Measurements from ENCODE around the gene ANXA9.

Gene ANXA9

DNA sequence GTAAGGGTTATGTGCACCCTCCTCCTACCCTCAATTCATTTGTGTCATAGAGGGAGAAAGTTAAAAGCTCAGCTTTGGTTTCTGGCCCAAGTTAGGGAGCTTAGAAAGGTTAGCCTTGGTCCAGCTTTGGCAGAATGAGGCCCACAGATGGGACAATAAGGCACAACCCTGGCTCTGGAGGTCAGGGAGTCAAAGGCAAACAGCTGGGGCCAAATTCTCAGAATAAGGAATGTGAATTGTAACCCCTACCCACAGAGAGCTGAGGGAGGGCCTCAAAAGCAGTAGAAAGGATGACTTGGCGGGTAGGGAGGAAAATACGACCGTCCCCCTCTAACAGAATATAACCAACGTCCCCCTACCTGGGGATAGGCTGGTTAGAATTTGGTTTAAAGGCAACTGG lies 16.5 kb upstream of the ANXA9 start:
- H3K9me3 ChIP-seq (ENCODE audit: control insufficient read depth in 5 of 5, low read length in 5 of 5): no peaks in the 10 kb centered on the region
- no peak overlapping the region for H3K9ac ChIP-seq (ENCODE audit: low read length in 5 of 5)
- peaks cover 18 to 81% (median 80%) of the 10 kb centered on the region in 5 donors for H3K36me3 ChIP-seq (ENCODE audit: control insufficient read depth in 5 of 5, insufficient read depth in 5 of 5, low read length in 5 of 5)
- H3K27ac ChIP-seq (ENCODE audit: low read depth, low read length): no peak overlapping the region
- no peaks in the 10 kb centered on the region for H3K27me3 ChIP-seq (ENCODE audit: control insufficient read depth in 5 of 5, insufficient read depth in 4 of 5, low read length in 5 of 5)
- peaks cover 0 to 14% (median 3%) of the 10 kb centered on the region in 5 donors for H3K4me1 ChIP-seq (ENCODE audit: control insufficient read depth in 5 of 5, insufficient read depth in 5 of 5, low read length in 5 of 5)
- no peak overlapping the region for H3K4me3 ChIP-seq (ENCODE audit: low read depth in 1 of 5, low read length in 5 of 5)

DNA sequence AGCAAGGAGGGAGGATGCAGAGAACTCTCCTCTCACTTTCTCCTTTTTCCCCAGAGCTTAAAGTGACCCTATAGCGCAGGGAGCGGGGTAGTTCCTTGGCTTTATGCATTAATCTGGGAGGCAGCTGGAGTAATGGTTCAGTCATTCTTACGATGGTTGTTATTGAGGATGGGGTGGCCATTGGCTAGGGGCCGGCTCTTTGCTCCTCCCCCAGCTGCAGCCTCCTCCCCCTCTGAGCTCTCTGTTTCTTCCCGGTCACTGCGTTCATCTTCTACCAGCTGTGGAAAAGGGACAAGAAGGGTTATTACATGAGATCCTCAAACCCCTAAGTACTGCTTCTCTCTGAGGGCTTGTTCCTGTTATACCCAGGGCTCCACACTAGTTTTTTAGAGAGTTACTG lies 16.1 kb upstream of the ANXA9 start:
- Histone ChIP-seq H3K27me3 (ENCODE audit: control insufficient read depth in 5 of 5, insufficient read depth in 4 of 5, low read length in 5 of 5) (no peaks in the 10 kb centered on the region), H3K27ac (ENCODE audit: low read depth, low read length) (no peak overlapping the region), H3K4me1 (ENCODE audit: control insufficient read depth in 5 of 5, insufficient read depth in 5 of 5, low read length in 5 of 5) (peaks cover 4 to 18% (median 8%) of the 10 kb centered on the region in 5 donors), H3K36me3 (ENCODE audit: control insufficient read depth in 5 of 5, insufficient read depth in 5 of 5, low read length in 5 of 5) (peaks cover 18 to 77% (median 76%) of the 10 kb centered on the region in 5 donors), H3K4me3 (ENCODE audit: low read depth in 1 of 5, low read length in 5 of 5) (no peak overlapping the region), H3K9me3 (ENCODE audit: control insufficient read depth in 5 of 5, low read length in 5 of 5) (no peaks in the 10 kb centered on the region), H3K9ac (ENCODE audit: low read length in 5 of 5) (no peak overlapping the region)

DNA sequence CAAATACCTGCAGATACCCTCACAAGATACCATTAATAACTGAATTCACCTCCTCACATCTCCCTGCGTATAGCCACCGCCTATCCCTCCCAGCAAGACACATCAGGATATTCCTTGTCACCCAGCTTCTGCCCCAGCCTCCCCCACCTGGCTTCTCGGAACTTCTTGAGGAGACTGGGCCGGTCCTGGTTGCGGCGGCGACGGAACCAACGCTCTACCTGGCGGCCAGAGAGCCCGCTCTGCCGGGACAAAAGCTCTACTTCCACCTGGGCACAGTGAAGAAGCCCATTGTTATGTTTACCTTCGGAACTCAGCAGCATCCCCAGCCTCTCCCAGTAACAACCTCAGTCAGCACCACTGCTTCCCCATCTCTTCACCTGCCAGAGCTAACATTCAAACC lies 14.2 kb upstream of the ANXA9 start:
- H3K9me3 ChIP-seq (ENCODE audit: control insufficient read depth in 5 of 5, low read length in 5 of 5): no peaks in the 10 kb centered on the region
- no peak overlapping the region for H3K9ac ChIP-seq (ENCODE audit: low read length in 5 of 5)
- H3K27me3 ChIP-seq (ENCODE audit: control insufficient read depth in 5 of 5, insufficient read depth in 4 of 5, low read length in 5 of 5): no peaks in the 10 kb centered on the region
- H3K27ac ChIP-seq (ENCODE audit: low read depth, low read length): no peak overlapping the region
- H3K4me1 ChIP-seq (ENCODE audit: control insufficient read depth in 5 of 5, insufficient read depth in 5 of 5, low read length in 5 of 5): peaks cover 13 to 33% (median 27%) of the 10 kb centered on the region in 5 donors
- peaks cover 8 to 63% (median 57%) of the 10 kb centered on the region in 5 donors for H3K36me3 ChIP-seq (ENCODE audit: control insufficient read depth in 5 of 5, insufficient read depth in 5 of 5, low read length in 5 of 5)
- no peak overlapping the region for H3K4me3 ChIP-seq (ENCODE audit: low read depth in 1 of 5, low read length in 5 of 5)

- Histone ChIP-seq H3K9me3 (ENCODE audit: control insufficient read depth in 5 of 5, low read length in 5 of 5) (no peaks in the 10 kb centered on the region), H3K27ac (ENCODE audit: low read depth, low read length) (no peak overlapping the region), H3K9ac (ENCODE audit: low read length in 5 of 5) (no peak overlapping the region), H3K27me3 (ENCODE audit: control insufficient read depth in 5 of 5, insufficient read depth in 4 of 5, low read length in 5 of 5) (no peaks in the 10 kb centered on the region), H3K4me1 (ENCODE audit: control insufficient read depth in 5 of 5, insufficient read depth in 5 of 5, low read length in 5 of 5) (peaks cover 18 to 39% (median 32%) of the 10 kb centered on the region in 5 donors), H3K4me3 (ENCODE audit: low read depth in 1 of 5, low read length in 5 of 5) (no peak overlapping the region), H3K36me3 (ENCODE audit: control insufficient read depth in 5 of 5, insufficient read depth in 5 of 5, low read length in 5 of 5) (peaks cover 8 to 57% (median 53%) of the 10 kb centered on the region in 5 donors)
Measured at GRCh38 chr1:150968491-150968890, 13.6 kb upstream of the ANXA9 start.

DNA sequence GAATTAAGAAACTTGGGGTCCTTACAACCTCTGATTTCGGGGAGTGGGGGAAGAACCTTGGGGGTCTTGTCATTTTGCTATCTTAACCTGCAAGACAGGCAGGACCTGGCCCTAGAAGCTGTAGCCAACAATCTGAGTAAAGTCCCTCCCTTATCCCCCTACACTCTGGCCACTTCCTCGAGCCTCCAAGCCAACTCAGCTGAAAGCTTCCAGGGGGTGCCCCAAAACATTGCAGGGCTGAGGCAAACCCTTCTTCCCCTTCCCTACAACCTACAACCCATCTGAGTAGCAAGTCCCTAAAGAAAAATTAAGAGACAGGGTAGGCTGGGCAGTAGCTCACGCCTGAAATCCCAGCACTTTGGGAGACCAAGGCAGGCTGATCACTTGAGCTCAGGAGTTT lies 12.5 kb upstream of the ANXA9 start:
- Histone ChIP-seq H3K4me3 (ENCODE audit: low read depth in 1 of 5, low read length in 5 of 5) (no peak overlapping the region), H3K4me1 (ENCODE audit: control insufficient read depth in 5 of 5, insufficient read depth in 5 of 5, low read length in 5 of 5) (peaks cover 18 to 38% (median 38%) of the 10 kb centered on the region in 5 donors), H3K27ac (ENCODE audit: low read depth, low read length) (no peak overlapping the region)

GRCh38 chr1:150970808-150971582 lies 11.1 kb upstream of the ANXA9 start:
- Histone ChIP-seq H3K4me3 (ENCODE audit: low read depth in 1 of 5, low read length in 5 of 5) (peak overlapping the region in 3 of 5 donors; percentile 6 to 27 (median 26)), H3K27ac (ENCODE audit: low read depth, low read length) (peak overlapping the region; percentile 26), H3K9me3 (ENCODE audit: control insufficient read depth in 5 of 5, low read length in 5 of 5) (no peaks in the 10 kb centered on the region), H3K4me1 (ENCODE audit: control insufficient read depth in 5 of 5, insufficient read depth in 5 of 5, low read length in 5 of 5) (peaks cover 18 to 43% (median 41%) of the 10 kb centered on the region in 5 donors), H3K36me3 (ENCODE audit: control insufficient read depth in 5 of 5, insufficient read depth in 5 of 5, low read length in 5 of 5) (peaks cover 3 to 33% (median 30%) of the 10 kb centered on the region in 5 donors), H3K9ac (ENCODE audit: low read length in 5 of 5) (peak overlapping the region in 2 of 5 donors; percentile 46 to 95), H3K27me3 (ENCODE audit: control insufficient read depth in 5 of 5, insufficient read depth in 4 of 5, low read length in 5 of 5) (no peaks in the 10 kb centered on the region)

More for the DNA sequence above, 12.5 kb upstream of the ANXA9 start:
- no peak overlapping the region for H3K9ac ChIP-seq (ENCODE audit: low read length in 5 of 5)
- H3K9me3 ChIP-seq (ENCODE audit: control insufficient read depth in 5 of 5, low read length in 5 of 5): no peaks in the 10 kb centered on the region
- peaks cover 8 to 46% (median 42%) of the 10 kb centered on the region in 5 donors for H3K36me3 ChIP-seq (ENCODE audit: control insufficient read depth in 5 of 5, insufficient read depth in 5 of 5, low read length in 5 of 5)
- H3K27me3 ChIP-seq (ENCODE audit: control insufficient read depth in 5 of 5, insufficient read depth in 4 of 5, low read length in 5 of 5): no peaks in the 10 kb centered on the region

- no peaks in the 10 kb centered on the region for H3K9me3 ChIP-seq (ENCODE audit: control insufficient read depth in 5 of 5, low read length in 5 of 5)
- peaks cover 0 to 25% (median 22%) of the 10 kb centered on the region in 5 donors for H3K36me3 ChIP-seq (ENCODE audit: control insufficient read depth in 5 of 5, insufficient read depth in 5 of 5, low read length in 5 of 5)
- H3K9ac ChIP-seq (ENCODE audit: low read length in 5 of 5): peak overlapping the region in 3 of 5 donors; percentile 22 to 95 (median 89)
- peak overlapping the region; percentile 26 for H3K27ac ChIP-seq (ENCODE audit: low read depth, low read length)
- H3K4me1 ChIP-seq (ENCODE audit: control insufficient read depth in 5 of 5, insufficient read depth in 5 of 5, low read length in 5 of 5): peaks cover 18 to 50% (median 43%) of the 10 kb centered on the region in 5 donors
- peak overlapping the region; percentile 4 to 74 (median 7) for H3K4me3 ChIP-seq (ENCODE audit: low read depth in 1 of 5, low read length in 5 of 5)
- no peaks in the 10 kb centered on the region for H3K27me3 ChIP-seq (ENCODE audit: control insufficient read depth in 5 of 5, insufficient read depth in 4 of 5, low read length in 5 of 5)
Measured at GRCh38 chr1:150971583-150972416, 10.3 kb upstream of the ANXA9 start.

GRCh38 chr1:150972417-150972940 lies 9.6 kb upstream of the ANXA9 start:
- peak overlapping the region; percentile 6 to 95 (median 74) for H3K4me3 ChIP-seq (ENCODE audit: low read depth in 1 of 5, low read length in 5 of 5)

DNA sequence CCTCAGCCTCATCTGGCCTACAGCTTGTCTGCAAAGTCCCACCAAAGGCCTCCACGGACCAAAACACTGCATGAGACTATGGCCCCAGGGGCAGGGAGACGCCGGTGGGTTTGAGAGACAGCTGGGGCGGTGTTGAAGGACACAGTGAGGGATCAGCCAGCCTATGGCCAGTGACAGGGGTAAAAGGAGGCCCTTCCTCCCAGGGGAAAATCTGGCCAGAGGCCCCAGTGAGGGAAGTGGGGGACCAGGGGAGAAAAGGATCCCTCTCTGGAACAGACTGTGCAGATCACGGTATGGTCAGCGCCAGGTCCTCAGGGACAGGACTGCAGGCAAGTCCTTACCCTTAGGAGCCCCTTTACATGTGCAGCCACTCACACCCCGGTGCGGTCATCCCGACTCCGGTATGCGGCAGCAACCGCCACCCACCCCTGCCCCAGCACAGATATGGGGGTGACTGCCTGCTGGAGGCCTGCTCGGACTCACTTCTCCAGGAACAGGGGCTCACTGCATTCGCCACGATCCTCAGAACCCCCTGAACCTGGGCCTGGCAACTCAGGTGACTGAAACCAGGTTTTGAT lies 8.7 kb upstream of the ANXA9 start:
- peak overlapping the region; percentile 70 to 95 (median 89) for H3K4me3 ChIP-seq (ENCODE audit: low read depth in 1 of 5, low read length in 5 of 5)
- no peaks in the 10 kb centered on the region for H3K27me3 ChIP-seq (ENCODE audit: control insufficient read depth in 5 of 5, insufficient read depth in 4 of 5, low read length in 5 of 5)
- H3K27ac ChIP-seq (ENCODE audit: low read depth, low read length): peak overlapping the region; percentile 67
- peaks cover 18 to 63% (median 50%) of the 10 kb centered on the region in 5 donors for H3K4me1 ChIP-seq (ENCODE audit: control insufficient read depth in 5 of 5, insufficient read depth in 5 of 5, low read length in 5 of 5)
- no peaks in the 10 kb centered on the region for H3K9me3 ChIP-seq (ENCODE audit: control insufficient read depth in 5 of 5, low read length in 5 of 5)
- peak overlapping the region; percentile 86 to 97 (median 89) for H3K9ac ChIP-seq (ENCODE audit: low read length in 5 of 5)
- peaks cover 0 to 9% (median 6%) of the 10 kb centered on the region in 5 donors for H3K36me3 ChIP-seq (ENCODE audit: control insufficient read depth in 5 of 5, insufficient read depth in 5 of 5, low read length in 5 of 5)

More at GRCh38 chr1:150972417-150972940, 9.6 kb upstream of the ANXA9 start:
- H3K9me3 ChIP-seq (ENCODE audit: control insufficient read depth in 5 of 5, low read length in 5 of 5): no peaks in the 10 kb centered on the region
- peak overlapping the region; percentile 22 to 95 (median 89) for H3K9ac ChIP-seq (ENCODE audit: low read length in 5 of 5)
- peak overlapping the region; percentile 67 for H3K27ac ChIP-seq (ENCODE audit: low read depth, low read length)
- peaks cover 0 to 18% (median 15%) of the 10 kb centered on the region in 5 donors for H3K36me3 ChIP-seq (ENCODE audit: control insufficient read depth in 5 of 5, insufficient read depth in 5 of 5, low read length in 5 of 5)
- H3K27me3 ChIP-seq (ENCODE audit: control insufficient read depth in 5 of 5, insufficient read depth in 4 of 5, low read length in 5 of 5): no peaks in the 10 kb centered on the region
- peaks cover 18 to 55% (median 47%) of the 10 kb centered on the region in 5 donors for H3K4me1 ChIP-seq (ENCODE audit: control insufficient read depth in 5 of 5, insufficient read depth in 5 of 5, low read length in 5 of 5)
